IMR-90 (cell line): ENCODE data around the gene ILF3. TPM values are rescaled to one million over a fixed set of nuclear protein-coding genes. Genes with fewer than 3 reads are reported as not detected.

ENCODE experiments used
- ATAC-seq: fragments of 200-7000 bp; cut with Tn5 transposase; 2 replicates; pipeline ENCODE4 v1.9.1; 2020; ENCODE audit warnings: low read depth, mild to moderate bottlenecking, moderate library complexity
- BruUV-seq: library from RNA; stranded (reverse); fragments of 400-500 nt; replicated peaks from 2 replicates; lab custom pipeline; 2021; lab: Mats Ljungman, UMichigan
- CTCF ChIA-PET: fragments of 300-600 bp; formaldehyde crosslinking; extraction: SDS; loops from one replicate; lab custom pipeline; 2021; ENCODE audit warnings: antibody characterized with exemption; lab: Yijun Ruan, JAX
- POLR2A ChIA-PET: fragments of 300-600 bp; sonication (Branson Sonifier 250); formaldehyde crosslinking; loops from one replicate; lab custom pipeline; 2022; ENCODE audit warnings: antibody characterized with exemption; ENCODE audit not compliant: unreplicated experiment; lab: Charles Lee
- DNase-seq: peaks from one replicate; pipeline ENCODE4 v3.0.0; 2013
- H2AFZ ChIP-seq: replicated peaks from 2 replicates; pipeline ENCODE3; 2013; ENCODE audit warnings: low read length, mild to moderate bottlenecking; ENCODE audit not compliant: poor library complexity
- H2AK5ac ChIP-seq: 2 replicates; pipeline ENCODE4 v1.6.1; 2013; ENCODE audit warnings: low read depth, low read length, inconsistent platforms
- H2AK9ac ChIP-seq: replicated peaks from 2 replicates; pipeline ENCODE3; 2013; ENCODE audit warnings: mild to moderate bottlenecking, low read depth, low read length, moderate library complexity; ENCODE audit not compliant: poor library complexity
- H2BK120ac ChIP-seq: 2 replicates; pipeline ENCODE4 v1.6.1; 2013; ENCODE audit warnings: low read depth, low read length, inconsistent platforms
- H2BK15ac ChIP-seq: 3 replicates; pipeline ENCODE4 v1.6.1; 2013; ENCODE audit warnings: low read depth, low read length, inconsistent platforms
- H2BK20ac ChIP-seq: 2 replicates; pipeline ENCODE4 v1.6.1; 2013; ENCODE audit warnings: low read depth, mild to moderate bottlenecking, inconsistent platforms, low read length, moderate library complexity
- H2BK5ac ChIP-seq: 2 replicates; pipeline ENCODE4 v1.6.1; 2013; ENCODE audit warnings: mild to moderate bottlenecking, low read depth, low read length, inconsistent platforms; ENCODE audit not compliant: poor library complexity, severe bottlenecking
- H3K14ac ChIP-seq: replicated peaks from 2 replicates; pipeline ENCODE4 v1.6.1; 2013; ENCODE audit warnings: low read depth, low read length, inconsistent platforms
- H3K18ac ChIP-seq: 2 replicates; pipeline ENCODE4 v1.6.1; 2013; ENCODE audit warnings: low read depth, low read length, control low read depth
- H3K23ac ChIP-seq: 2 replicates; pipeline ENCODE4 v1.6.1; 2013; ENCODE audit warnings: low read depth, low read length, inconsistent platforms
- H3K27ac ChIP-seq: 2 replicates; pipeline ENCODE4 v1.5.1; 2013; ENCODE audit warnings: mild to moderate bottlenecking, control low read depth, low read length; ENCODE audit not compliant: insufficient read depth
- H3K27me3 ChIP-seq: 2 replicates; pipeline ENCODE4 v1.6.1; 2013; ENCODE audit warnings: low read length; ENCODE audit not compliant: control insufficient read depth, insufficient read depth
- H3K36me3 ChIP-seq: 2 replicates; pipeline ENCODE4 v1.6.1; 2013; ENCODE audit warnings: low read length, mixed read lengths; ENCODE audit not compliant: control insufficient read depth, insufficient read depth
- H3K4ac ChIP-seq: 2 replicates; pipeline ENCODE4 v1.6.1; 2013; ENCODE audit warnings: low read depth, low read length, inconsistent platforms
- H3K4me1 ChIP-seq: 2 replicates; pipeline ENCODE4 v1.6.1; 2013; ENCODE audit warnings: low read length, mixed read lengths; ENCODE audit not compliant: control insufficient read depth, insufficient read depth
- H3K4me2 ChIP-seq: 2 replicates; pipeline ENCODE4 v1.6.1; 2013; ENCODE audit warnings: low read depth, mild to moderate bottlenecking, control low read depth, low read length, moderate library complexity
- H3K4me3 ChIP-seq: 2 replicates; pipeline ENCODE4 v1.5.1; 2013; ENCODE audit warnings: low read depth, mild to moderate bottlenecking, control low read depth, low read length, moderate library complexity; ENCODE audit not compliant: insufficient read depth
- H3K56ac ChIP-seq: 2 replicates; pipeline ENCODE4 v1.6.1; 2013; ENCODE audit warnings: low read length, inconsistent platforms; ENCODE audit not compliant: insufficient read depth; ENCODE audit errors: extremely low read depth
- H3K79me1 ChIP-seq, 2 experiments: 2 replicates each; pipeline ENCODE4 v1.6.1; 2013; ENCODE audit warnings: low read length in 2 of 2, inconsistent platforms in 1 of 2, low read depth in 1 of 2
- H3K9ac ChIP-seq: 2 replicates; pipeline ENCODE4 v1.6.1; 2013; ENCODE audit warnings: low read depth, low read length, control low read depth
- H3K9me1 ChIP-seq: 2 replicates; pipeline ENCODE4 v1.6.1; 2013; ENCODE audit warnings: low read length, inconsistent platforms; ENCODE audit not compliant: insufficient read depth
- H3K9me3 ChIP-seq: 2 replicates; pipeline ENCODE4 v1.6.1; 2013; ENCODE audit warnings: low read length; ENCODE audit not compliant: control insufficient read depth, insufficient read depth
- H4K20me1 ChIP-seq: 2 replicates; pipeline ENCODE4 v1.6.1; 2013; ENCODE audit warnings: low read length, inconsistent platforms; ENCODE audit not compliant: insufficient read depth
- H4K5ac ChIP-seq: 2 replicates; pipeline ENCODE4 v1.6.1; 2013; ENCODE audit warnings: mild to moderate bottlenecking, low read depth, low read length, control low read depth
- H4K8ac ChIP-seq, 2 experiments: 2 replicates each; pipeline ENCODE4 v1.6.1; 2013; ENCODE audit warnings: low read depth in 2 of 2, low read length in 2 of 2, control low read depth in 1 of 2, inconsistent platforms in 1 of 2
- H4K91ac ChIP-seq: 2 replicates; pipeline ENCODE4 v1.6.1; 2013; ENCODE audit warnings: low read depth, low read length, inconsistent platforms; ENCODE audit not compliant: insufficient read depth
- BHLHE40 ChIP-seq: fragments of 150-350 bp; IDR thresholded peaks from 2 replicates; pipeline ENCODE4 v1.6.1; 2016; ENCODE audit warnings: mild to moderate bottlenecking, low read depth, low read length
- CEBPB ChIP-seq: IDR thresholded peaks from 2 replicates; pipeline ENCODE4 v1.6.1; 2012; ENCODE audit warnings: low read depth, low read length, improper control_type of control experiment
- CHD1 ChIP-seq: IDR thresholded peaks from 2 replicates; pipeline ENCODE4 v1.6.1; 2012; ENCODE audit warnings: low read depth, low read length, improper control_type of control experiment
- CTCF ChIP-seq: conservative IDR thresholded peaks from 2 replicates; pipeline ENCODE4 v1.5.1; 2012; ENCODE audit warnings: mild to moderate bottlenecking, low read depth, low read length, improper control_type of control experiment
- ELK1 ChIP-seq: fragments of 150-350 bp; IDR thresholded peaks from 2 replicates; pipeline ENCODE4 v1.6.1; 2016; ENCODE audit warnings: low read depth, mild to moderate bottlenecking, low read length, moderate library complexity, borderline replicate concordance
- FOS ChIP-seq: fragments of 150-350 bp; IDR thresholded peaks from 2 replicates; pipeline ENCODE4 v1.6.1; 2016; ENCODE audit warnings: low read depth, low read length
- MAFK ChIP-seq: IDR thresholded peaks from 2 replicates; pipeline ENCODE4 v1.6.1; 2012; ENCODE audit warnings: low read depth, low read length, improper control_type of control experiment
- MAZ ChIP-seq: IDR thresholded peaks from 2 replicates; pipeline ENCODE4 v1.6.1; 2012; ENCODE audit warnings: low read depth, mild to moderate bottlenecking, low read length, improper control_type of control experiment, moderate library complexity, borderline replicate concordance
- MXI1 ChIP-seq: IDR thresholded peaks from 2 replicates; pipeline ENCODE4 v1.6.1; 2012; ENCODE audit warnings: low read depth, mild to moderate bottlenecking, low read length, moderate library complexity, borderline replicate concordance
- NFE2L2 ChIP-seq: fragments of 150-350 bp; IDR thresholded peaks from 2 replicates; pipeline ENCODE4 v1.6.1; 2016; ENCODE audit warnings: low read depth, mild to moderate bottlenecking, low read length
- POLR2A ChIP-seq: IDR thresholded peaks from 2 replicates; pipeline ENCODE4 v1.6.1; 2012; ENCODE audit warnings: mild to moderate bottlenecking, low read depth, low read length
- RAD21 ChIP-seq: IDR thresholded peaks from 2 replicates; pipeline ENCODE4 v1.6.1; 2012; ENCODE audit warnings: low read length, improper control_type of control experiment
- RCOR1 ChIP-seq: IDR thresholded peaks from 2 replicates; pipeline ENCODE4 v1.6.1; 2012; ENCODE audit warnings: mild to moderate bottlenecking, low read length, improper control_type of control experiment; ENCODE audit not compliant: insufficient replicate concordance
- RFX5 ChIP-seq: IDR thresholded peaks from 2 replicates; pipeline ENCODE4 v1.8.0; 2012; ENCODE audit warnings: low read depth, mild to moderate bottlenecking, low read length, moderate library complexity
- SMC3 ChIP-seq: fragments of 150-350 bp; IDR thresholded peaks from 2 replicates; pipeline ENCODE4 v1.6.1; 2016; ENCODE audit warnings: low read depth, mild to moderate bottlenecking, antibody characterized with exemption, low read length, moderate library complexity
- USF2 ChIP-seq: fragments of 150-350 bp; IDR thresholded peaks from 2 replicates; pipeline ENCODE4 v1.6.1; 2017; ENCODE audit warnings: mild to moderate bottlenecking, antibody characterized with exemption, low read length, low read depth
- WGBS, 2 experiments: methylation state at CpG; one replicate each; pipeline versions ENCODE4 v1.1.5 to v1.1.7; 2013; ENCODE audit warnings: missing lambda C conversion rate in 2 of 2; ENCODE audit not compliant: insufficient read length in 1 of 2; ENCODE audit errors: extremely low coverage in 2 of 2; 5-methylcytosine and 5-hydroxymethylcytosine counted together
- dilution Hi-C: fragments of 300-500 bp; cut with HindIII; formaldehyde crosslinking; loops from one replicate; pipeline ENCODE4 v1.14.3; 2018; ENCODE audit warnings: low sequenced_read_pairs; ENCODE audit not compliant: unreplicated experiment
- in situ Hi-C: fragments of 300-500 bp; cut with MboI; formaldehyde crosslinking; loops from 3 replicates; pipeline ENCODE4 v1.14.3; 2019; ENCODE audit warnings: low sequenced_read_pairs, inconsistent platforms, mixed read lengths
- intact Hi-C: fragments of 100-400 bp; cut with micrococcal nuclease; formaldehyde crosslinking; loops from 2 replicates; pipeline ENCODE4 v1.10.0; 2022
- polyA plus RNA-seq, 3 experiments: library from polyadenylated mRNA; depleted of rRNA; stranded (reverse); fragments of >200 nt; gene quantifications; 2 replicates each; pipeline ENCODE4 v1.2.3, GENCODE V29; 2012; ENCODE audit warnings: low replicate concordance in 1 of 3
- total RNA-seq: library from RNA; depleted of rRNA; stranded (reverse); fragments of >200 nt; gene quantifications from 2 replicates; pipeline ENCODE4 v1.2.3, GENCODE V29; 2012

ILF3 gene
- total and polyA plus RNA-seq, 2 of the 4 experiments (the other 2 are of a cell fraction), result 120 to 166 TPM

- H3K9me3 ChIP-seq, result no peaks in the 10 kb centered on the region
- H2AK9ac ChIP-seq, result no peak overlapping the region
- H4K91ac ChIP-seq, result no peak overlapping the region
- no peak overlapping the region for H3K14ac ChIP-seq
- H3K9ac ChIP-seq, result no peak overlapping the region
- WGBS, 2 experiments, result 100% methylated on average over 1 of the region's 5 CpGs; no CpG with 5 or more reads in 1 of the 2 experiments
- H2BK120ac ChIP-seq, result no peak overlapping the region
- H4K8ac ChIP-seq, result no peak overlapping the region
- no peak overlapping the region for H4K5ac ChIP-seq
- H3K4ac ChIP-seq, result no peak overlapping the region
- no peak overlapping the region for H2BK5ac ChIP-seq
- H2BK15ac ChIP-seq, result no peak overlapping the region
- TF ChIP-seq USF2 (no peak), MAFK (no peak), CHD1 (no peak), POLR2A (no peak), FOS (no peak), NFE2L2 (no peak), MXI1 (no peak), ELK1 (no peak), RFX5 (no peak), RAD21 (no peak), MAZ (no peak), RCOR1 (no peak), CEBPB (no peak), SMC3 (no peak), CTCF (no peak), BHLHE40 (no peak)
- DNase-seq (no peak), ATAC-seq (no peak)
- no peak overlapping the region for H2BK20ac ChIP-seq
- BruUV-seq, result no TSS peak
- POLR2A ChIA-PET, result no interaction called here
- H3K36me3 ChIP-seq, result peaks cover 4% of the 10 kb centered on the region; the same call in 1 of the 2 replicates
- dilution Hi-C loops (no loop called here), in situ Hi-C loops (no loop called here), intact Hi-C loops (no loop called here)
- H3K27me3 ChIP-seq, result no peaks in the 10 kb centered on the region
- H3K4me1 ChIP-seq, result no peaks in the 10 kb centered on the region
- peaks cover 9 to 68% of the 10 kb centered on the region in 2 experiments for H3K79me1 ChIP-seq
- H3K18ac ChIP-seq, result no peak overlapping the region
- H3K9me1 ChIP-seq, result peaks cover 6% of the 10 kb centered on the region; the same call in 1 of the 2 replicates
- no peak overlapping the region for H3K4me2 ChIP-seq
- peaks cover 64% of the 10 kb centered on the region for H4K20me1 ChIP-seq
- H2AK5ac ChIP-seq, result no peak overlapping the region
- H3K56ac ChIP-seq, result no peak overlapping the region
- no peak overlapping the region for H3K4me3 ChIP-seq
- H2AFZ ChIP-seq, result no peak overlapping the region
- CTCF ChIA-PET, result no interaction called here
- H3K23ac ChIP-seq, result no peak overlapping the region
- H3K27ac ChIP-seq, result no peak overlapping the region
Measured at GRCh38 chr19:10735741-10736140, 81.6 kb downstream of the ILF3 start.
